ENCODE results near the gene HEXB. TPM values are rescaled to one million over a fixed set of nuclear protein-coding genes. Genes with fewer than 3 reads are reported as not detected.

The HEXB gene
- total and polyA plus RNA-seq, 4 donors = 88.9 to 170 (median 153) TPM

GRCh38 chr5:74655206-74655605, 29.8 kb upstream of the HEXB start:
- no peak overlapping the region for H3K27ac ChIP-seq (ENCODE audit: low read depth in 1 of 2, low read length in 1 of 2)
- no peak for TF ChIP-seq CTCF (IDR thresholded peaks at IDR 0.05; ENCODE audit: control extremely low read depth, extremely low read depth)
- DNase-seq (no peak), ATAC-seq (ENCODE audit: insufficient read depth, low FRiP score) (no peak)
- WGBS, 2 donors = 78 to 86% methylated on average over 6 of the region's 6 CpGs
- no peak overlapping the region for H3K4me3 ChIP-seq
- no peaks in the 10 kb centered on the region for H3K9me3 ChIP-seq (ENCODE audit: control insufficient read depth in 4 of 4, insufficient read depth in 3 of 4, low read length in 3 of 4)
- H3K27me3 ChIP-seq (ENCODE audit: control insufficient read depth in 3 of 3, insufficient read depth in 3 of 3, low read length in 2 of 3) = no peaks in the 10 kb centered on the region
- H3K9ac ChIP-seq (ENCODE audit: insufficient read depth in 1 of 2, low read length in 2 of 2) = no peak overlapping the region
- no peaks in the 10 kb centered on the region for H3K4me1 ChIP-seq (ENCODE audit: control insufficient read depth in 5 of 5, insufficient read depth in 5 of 5, low read length in 5 of 5)
- no peaks in the 10 kb centered on the region for H3K36me3 ChIP-seq (ENCODE audit: control insufficient read depth in 4 of 4, insufficient read depth in 4 of 4, low read length in 4 of 4)

GRCh38 chr5:74655716-74656115, 29.3 kb upstream of the HEXB start:
- ATAC-seq (ENCODE audit: insufficient read depth, low FRiP score) (no peak), DNase-seq (no peak)
- no peak for TF ChIP-seq CTCF (IDR thresholded peaks at IDR 0.05; ENCODE audit: control extremely low read depth, extremely low read depth)
- no peaks in the 10 kb centered on the region for H3K36me3 ChIP-seq (ENCODE audit: control insufficient read depth in 4 of 4, insufficient read depth in 4 of 4, low read length in 4 of 4)
- H3K27me3 ChIP-seq (ENCODE audit: control insufficient read depth in 3 of 3, insufficient read depth in 3 of 3, low read length in 2 of 3) = no peaks in the 10 kb centered on the region
- no peaks in the 10 kb centered on the region for H3K4me1 ChIP-seq (ENCODE audit: control insufficient read depth in 5 of 5, insufficient read depth in 5 of 5, low read length in 5 of 5)
- H3K4me3 ChIP-seq = no peak overlapping the region
- H3K9ac ChIP-seq (ENCODE audit: insufficient read depth in 1 of 2, low read length in 2 of 2) = no peak overlapping the region
- H3K27ac ChIP-seq (ENCODE audit: low read depth in 1 of 2, low read length in 1 of 2) = no peak overlapping the region
- H3K9me3 ChIP-seq (ENCODE audit: control insufficient read depth in 4 of 4, insufficient read depth in 3 of 4, low read length in 3 of 4) = no peaks in the 10 kb centered on the region

GRCh38 chr5:74657165-74657564, 27.9 kb upstream of the HEXB start:
- no peaks in the 10 kb centered on the region for H3K9me3 ChIP-seq (ENCODE audit: control insufficient read depth in 4 of 4, insufficient read depth in 3 of 4, low read length in 3 of 4)
- ATAC-seq (ENCODE audit: insufficient read depth, low FRiP score) (no peak), DNase-seq (no peak)
- WGBS, 2 donors = 76 to 78% methylated on average over 2 of the region's 2 CpGs
- no peak overlapping the region for H3K4me3 ChIP-seq
- TF ChIP-seq CTCF (IDR thresholded peaks at IDR 0.05; ENCODE audit: control extremely low read depth, extremely low read depth) = no peak
- H3K27me3 ChIP-seq (ENCODE audit: control insufficient read depth in 3 of 3, insufficient read depth in 3 of 3, low read length in 2 of 3) = no peaks in the 10 kb centered on the region
- no peak overlapping the region for H3K9ac ChIP-seq (ENCODE audit: insufficient read depth in 1 of 2, low read length in 2 of 2)
- H3K27ac ChIP-seq (ENCODE audit: low read depth in 1 of 2, low read length in 1 of 2) = no peak overlapping the region
- no peaks in the 10 kb centered on the region for H3K4me1 ChIP-seq (ENCODE audit: control insufficient read depth in 5 of 5, insufficient read depth in 5 of 5, low read length in 5 of 5)
- H3K36me3 ChIP-seq (ENCODE audit: control insufficient read depth in 4 of 4, insufficient read depth in 4 of 4, low read length in 4 of 4) = no peaks in the 10 kb centered on the region

DNA sequence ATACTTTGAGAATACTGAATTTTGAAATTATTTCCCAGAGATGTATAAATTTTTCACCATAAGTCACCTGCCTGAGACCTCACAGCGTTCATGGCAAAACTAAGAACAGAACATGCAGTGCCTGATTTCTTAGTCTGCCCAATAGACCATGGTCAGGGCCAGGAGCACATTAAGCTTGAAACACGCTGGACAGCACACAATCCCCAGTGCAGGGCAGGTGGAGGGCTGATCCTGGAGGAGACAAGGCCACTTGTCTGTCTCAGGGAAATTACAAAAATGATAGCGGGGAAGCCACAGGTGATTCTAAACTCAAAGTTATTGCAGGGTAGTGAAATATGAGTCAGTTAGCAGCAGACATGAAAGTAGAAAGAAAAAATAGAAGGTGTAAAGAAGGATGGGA, 25.9 kb upstream of the HEXB start:
- Histone ChIP-seq H3K27me3 (ENCODE audit: control insufficient read depth in 3 of 3, insufficient read depth in 3 of 3, low read length in 2 of 3) (no peaks in the 10 kb centered on the region), H3K9me3 (ENCODE audit: control insufficient read depth in 4 of 4, insufficient read depth in 3 of 4, low read length in 3 of 4) (no peaks in the 10 kb centered on the region), H3K27ac (ENCODE audit: low read depth in 1 of 2, low read length in 1 of 2) (no peak overlapping the region), H3K36me3 (ENCODE audit: control insufficient read depth in 4 of 4, insufficient read depth in 4 of 4, low read length in 4 of 4) (no peaks in the 10 kb centered on the region), H3K9ac (ENCODE audit: insufficient read depth in 1 of 2, low read length in 2 of 2) (no peak overlapping the region), H3K4me1 (ENCODE audit: control insufficient read depth in 5 of 5, insufficient read depth in 5 of 5, low read length in 5 of 5) (no peaks in the 10 kb centered on the region), H3K4me3 (no peak overlapping the region)
- DNase-seq (no peak), ATAC-seq (ENCODE audit: insufficient read depth, low FRiP score) (no peak)
- WGBS, 2 donors = 72 to 90% methylated on average over 3 of the region's 3 CpGs
- TF ChIP-seq CTCF (IDR thresholded peaks at IDR 0.05; ENCODE audit: control extremely low read depth, extremely low read depth) = no peak

Measured in lung (tissue), 12 donors.